Neutrophil (primary cell): ENCODE results near the gene DPYD.

Experiments
- H3K27ac ChIP-seq: fragments of 200-600 bp; sonication (generic); 2 replicates; pipeline ENCODE4 v1.5.1; 2016; ENCODE audit warnings: mild to moderate bottlenecking, moderate library complexity
- H3K27me3 ChIP-seq: fragments of 200-600 bp; sonication (generic); 2 replicates; pipeline ENCODE4 v1.6.0; 2016; ENCODE audit warnings: mild to moderate bottlenecking
- H3K36me3 ChIP-seq: fragments of 200-600 bp; sonication (generic); 2 replicates; pipeline ENCODE4 v1.5.1; 2017
- H3K4me1 ChIP-seq, 2 experiments: fragments of 200-600 bp in 1 of 2; sonication (generic) in 1 of 2; 1 replicate in 1 of 2; 2 replicates in 1 of 2; pipeline versions ENCODE4 v1.5.1 to v1.6.1; 2013 to 2016; ENCODE audit warnings: low read depth in 1 of 2, low read length in 1 of 2, mild to moderate bottlenecking in 1 of 2, moderate library complexity in 1 of 2; ENCODE audit not compliant: control insufficient read depth in 1 of 2, insufficient read depth in 1 of 2
- H3K4me3 ChIP-seq, 2 experiments: fragments of 200-600 bp in 1 of 2; sonication (generic) in 1 of 2; 1 replicate in 1 of 2; 2 replicates in 1 of 2; pipeline ENCODE4 v1.5.1; 2013 to 2016; ENCODE audit warnings: low read depth in 1 of 2, low read length in 1 of 2, mild to moderate bottlenecking in 1 of 2, moderate library complexity in 1 of 2
- H3K9me3 ChIP-seq: fragments of 200-600 bp; sonication (generic); 2 replicates; pipeline ENCODE4 v1.5.1; 2016
- CTCF ChIP-seq: fragments of 200-600 bp; sonication (generic); IDR thresholded peaks from 2 replicates; pipeline ENCODE4 v1.5.1; 2016; ENCODE audit warnings: antibody characterized with exemption

DPYD gene

GRCh38 chr1:97784661-97785060, 136.2 kb downstream of the DPYD start:
- no peak for TF ChIP-seq CTCF
- Histone ChIP-seq H3K9me3 (no peaks in the 10 kb centered on the region), H3K36me3 (no peaks in the 10 kb centered on the region)

GRCh38 chr1:97783751-97784150, 137.1 kb downstream of the DPYD start:
- TF ChIP-seq CTCF: no peak

More at GRCh38 chr1:97784661-97785060, 136.2 kb downstream of the DPYD start:
- Histone ChIP-seq H3K4me1 (no peaks in the 10 kb centered on the region), H3K27me3 (no peaks in the 10 kb centered on the region), H3K4me3 (no peak overlapping the region), H3K27ac (no peak overlapping the region)

GRCh38 chr1:97781762-97782337, 139.0 kb downstream of the DPYD start:
- Histone ChIP-seq H3K36me3 (peaks cover 5% of the 10 kb centered on the region), H3K27me3 (no peaks in the 10 kb centered on the region)

More at GRCh38 chr1:97783751-97784150, 137.1 kb downstream of the DPYD start:
- H3K4me3 ChIP-seq: no peak overlapping the region
- no peaks in the 10 kb centered on the region for H3K36me3 ChIP-seq
- H3K27me3 ChIP-seq: no peaks in the 10 kb centered on the region
- H3K4me1 ChIP-seq: no peaks in the 10 kb centered on the region
- H3K9me3 ChIP-seq: no peaks in the 10 kb centered on the region
- H3K27ac ChIP-seq: no peak overlapping the region

GRCh38 chr1:97780884-97781283, 139.9 kb downstream of the DPYD start:
- Histone ChIP-seq H3K9me3 (no peaks in the 10 kb centered on the region), H3K27ac (no peak overlapping the region), H3K27me3 (no peaks in the 10 kb centered on the region), H3K4me3 (no peak overlapping the region), H3K36me3 (peaks cover 5% of the 10 kb centered on the region), H3K4me1 (no peaks in the 10 kb centered on the region)
- no peak for TF ChIP-seq CTCF

More at GRCh38 chr1:97781762-97782337, 139.0 kb downstream of the DPYD start:
- no peak for TF ChIP-seq CTCF
- Histone ChIP-seq H3K9me3 (no peaks in the 10 kb centered on the region), H3K4me3 (no peak overlapping the region), H3K4me1 (no peaks in the 10 kb centered on the region), H3K27ac (no peak overlapping the region)

GRCh38 chr1:97778718-97779117, 142.1 kb downstream of the DPYD start:
- Histone ChIP-seq H3K4me3 (no peak overlapping the region), H3K36me3 (peaks cover 5% of the 10 kb centered on the region), H3K27me3 (no peaks in the 10 kb centered on the region), H3K27ac (no peak overlapping the region), H3K9me3 (no peaks in the 10 kb centered on the region), H3K4me1 (no peaks in the 10 kb centered on the region)
- no peak for TF ChIP-seq CTCF
